CD4-positive, CD25-positive, alpha-beta regulatory T cell (primary cell): ENCODE data around the gene NOG. TPM values are rescaled to one million over a fixed set of nuclear protein-coding genes. Genes with fewer than 3 reads are reported as not detected.

Source experiments
- ATAC-seq, 2 donors: fragments of 150-1000 bp; cut with Tn5 transposase; one replicate each; pipeline ENCODE4 v1.10.0; 2021; ENCODE audit warnings: low read depth in 2 of 2, moderate number of reproducible peaks in 2 of 2, moderate library complexity in 1 of 2
- DNase-seq, 3 donors: peaks; one replicate each; pipeline versions ENCODE4 v3.0.0 to v3.0.0-alpha.2; 2012 to 2022; ENCODE audit warnings: mixed read lengths in 1 of 3
- H3K27ac ChIP-seq: one replicate; pipeline ENCODE4 v1.7.0; 2013; ENCODE audit warnings: mild to moderate bottlenecking, low read length; ENCODE audit not compliant: insufficient read depth, poor library complexity, severe bottlenecking
- H3K27me3 ChIP-seq: one replicate; pipeline ENCODE4 v1.7.0; 2013; ENCODE audit warnings: low read length; ENCODE audit not compliant: control insufficient read depth, insufficient read depth
- H3K36me3 ChIP-seq: one replicate; pipeline ENCODE4 v1.7.0; 2013; ENCODE audit warnings: mild to moderate bottlenecking, low read length, moderate library complexity; ENCODE audit not compliant: control insufficient read depth, insufficient read depth
- H3K4me1 ChIP-seq: 2 replicates; pipeline ENCODE4 v1.7.0; 2013; ENCODE audit warnings: mild to moderate bottlenecking, low read length; ENCODE audit not compliant: insufficient read depth, control insufficient read depth, poor library complexity, severe bottlenecking
- H3K4me3 ChIP-seq: one replicate; pipeline ENCODE4 v1.7.0; 2013; ENCODE audit warnings: low read depth, mild to moderate bottlenecking, low read length, moderate library complexity
- H3K9me3 ChIP-seq, 2 experiments: 1 replicate in 1 of 2; 2 replicates in 1 of 2; pipeline ENCODE4 v1.7.0; 2013; ENCODE audit warnings: low read length in 2 of 2, mild to moderate bottlenecking in 1 of 2, moderate library complexity in 1 of 2; ENCODE audit not compliant: control insufficient read depth in 2 of 2
- H3K27ac Mint-ChIP-seq, 3 donors: one replicate each; pipeline ENCODE4 v1.8.0; 2020 to 2022; ENCODE audit warnings: mild to moderate bottlenecking in 3 of 3, mixed read lengths in 3 of 3, moderate library complexity in 2 of 3
- H3K27me3 Mint-ChIP-seq: one replicate; pipeline ENCODE4 v1.8.0; 2022; ENCODE audit warnings: mild to moderate bottlenecking, mixed read lengths
- H3K36me3 Mint-ChIP-seq: one replicate; pipeline ENCODE4 v1.8.0; 2020; ENCODE audit warnings: mixed read lengths
- H3K4me1 Mint-ChIP-seq, 4 donors: one replicate each; pipeline ENCODE4 v1.8.0; 2020 to 2022; ENCODE audit warnings: mixed read lengths in 4 of 4, mild to moderate bottlenecking in 1 of 4
- H3K4me3 Mint-ChIP-seq, 4 donors: one replicate each; pipeline ENCODE4 v1.8.0; 2020 to 2022; ENCODE audit warnings: mild to moderate bottlenecking in 4 of 4, mixed read lengths in 4 of 4, moderate library complexity in 3 of 4
- H3K9me3 Mint-ChIP-seq, 7 donors: one replicate each; pipeline ENCODE4 v1.8.0; 2020 to 2022; ENCODE audit warnings: mixed read lengths in 7 of 7, mild to moderate bottlenecking in 3 of 7, moderate library complexity in 2 of 7
- polyA plus RNA-seq, 4 donors: library from polyadenylated mRNA; unstranded; fragments of 300-500 nt; fragmentation: Illumina TruSeq; gene quantifications; one replicate each; pipeline ENCODE4 v1.2.3, GENCODE V29; 2021
- total RNA-seq: library from RNA; stranded (reverse); gene quantifications from one replicate; pipeline ENCODE4 v1.2.3, GENCODE V29; 2022

The NOG gene
- total RNA-seq (4.8 TPM), polyA plus RNA-seq (10 to 100 TPM; 14.2 to 34.7 (median 23.7) TPM)

- peak within 1 kb of the TSS; percentile 90 to 95 (median 94) for H3K4me3 Mint-ChIP-seq
- DNase-seq (peak; percentile 22 to 62 (median 44)), ATAC-seq (peak; percentile 34 to 49)
- H3K9me3 ChIP-seq: no peaks in the 10 kb centered on the region
- peaks cover 64% of the 10 kb centered on the region for H3K27me3 Mint-ChIP-seq
- H3K27me3 ChIP-seq: peaks cover 23% of the 10 kb centered on the region
- H3K4me3 ChIP-seq: peak within 1 kb of the TSS; percentile 75
- peak within 1 kb of the TSS; percentile 64 to 97 (median 77) for H3K27ac Mint-ChIP-seq
- H3K27ac ChIP-seq: peak within 1 kb of the TSS; percentile 47
- peaks cover 53% of the 10 kb centered on the region for H3K4me1 ChIP-seq
- H3K36me3 ChIP-seq: no peaks in the 10 kb centered on the region
- H3K36me3 Mint-ChIP-seq: no peaks in the 10 kb centered on the region
- peaks cover 8 to 28% (median 15%) of the 10 kb centered on the region in 4 donors for H3K4me1 Mint-ChIP-seq
- H3K9me3 Mint-ChIP-seq: peaks cover 0 to 2% (median 0%) of the 10 kb centered on the region in 7 donors
These were observed at the start of gene NOG for GRCh38 chr17:56593646-56594319. Gene NOG (plus strand): TSS chr17:56593699. CDS start chr17:56594224, 525 bp downstream.

- Histone ChIP-seq H3K4me1 (no peaks in the 10 kb centered on the region), H3K27ac (no peak overlapping the region), H3K27me3 (peaks cover 5% of the 10 kb centered on the region), H3K4me3 (no peak overlapping the region), H3K36me3 (no peaks in the 10 kb centered on the region), H3K9me3 (no peaks in the 10 kb centered on the region)
- no peaks in the 10 kb centered on the region for H3K4me1 Mint-ChIP-seq
- H3K4me3 Mint-ChIP-seq: no peak overlapping the region
- no peak for ATAC-seq
- DNase-seq: no peak
- no peaks in the 10 kb centered on the region for H3K36me3 Mint-ChIP-seq
- H3K9me3 Mint-ChIP-seq: peaks cover 0 to 6% (median 0%) of the 10 kb centered on the region in 7 donors
- H3K27me3 Mint-ChIP-seq: peaks cover 9% of the 10 kb centered on the region
- H3K27ac Mint-ChIP-seq: no peak overlapping the region
These were observed 48.4 kb upstream of the NOG start for GRCh38 chr17:56545106-56545505.

- no peak overlapping the region for H3K4me3 Mint-ChIP-seq
- no peaks in the 10 kb centered on the region for H3K4me1 Mint-ChIP-seq
- no peak for ATAC-seq
These were observed 47.6 kb upstream of the NOG start for GRCh38 chr17:56545930-56546329.

GRCh38 chr17:56548661-56549060, 44.8 kb upstream of the NOG start:
- H3K27ac ChIP-seq: no peak overlapping the region
- H3K36me3 Mint-ChIP-seq: no peaks in the 10 kb centered on the region
- H3K36me3 ChIP-seq: no peaks in the 10 kb centered on the region
- H3K4me3 ChIP-seq: no peak overlapping the region
- no peaks in the 10 kb centered on the region for H3K9me3 ChIP-seq
- peaks cover 0 to 9% (median 2%) of the 10 kb centered on the region in 7 donors for H3K9me3 Mint-ChIP-seq
- H3K27ac Mint-ChIP-seq: no peak overlapping the region
- peaks cover 14% of the 10 kb centered on the region for H3K27me3 Mint-ChIP-seq
- no peak for ATAC-seq
- H3K4me1 ChIP-seq: no peaks in the 10 kb centered on the region
- peaks cover 5% of the 10 kb centered on the region for H3K27me3 ChIP-seq
- no peak overlapping the region for H3K4me3 Mint-ChIP-seq
- H3K4me1 Mint-ChIP-seq: no peaks in the 10 kb centered on the region
- DNase-seq: no peak

More at GRCh38 chr17:56545930-56546329, 47.6 kb upstream of the NOG start:
- Histone ChIP-seq H3K9me3 (no peaks in the 10 kb centered on the region), H3K36me3 (no peaks in the 10 kb centered on the region), H3K4me3 (no peak overlapping the region), H3K27me3 (peaks cover 5% of the 10 kb centered on the region), H3K27ac (no peak overlapping the region), H3K4me1 (no peaks in the 10 kb centered on the region)
- peaks cover 0 to 8% (median 0%) of the 10 kb centered on the region in 7 donors for H3K9me3 Mint-ChIP-seq
- no peaks in the 10 kb centered on the region for H3K36me3 Mint-ChIP-seq
- no peak overlapping the region for H3K27ac Mint-ChIP-seq
- DNase-seq: no peak
- peaks cover 9% of the 10 kb centered on the region for H3K27me3 Mint-ChIP-seq

GRCh38 chr17:56549501-56549900, 44.0 kb upstream of the NOG start:
- Histone ChIP-seq H3K36me3 (no peaks in the 10 kb centered on the region), H3K27me3 (peaks cover 5% of the 10 kb centered on the region), H3K27ac (no peak overlapping the region), H3K9me3 (no peaks in the 10 kb centered on the region), H3K4me3 (no peak overlapping the region), H3K4me1 (no peaks in the 10 kb centered on the region)
- H3K4me1 Mint-ChIP-seq: no peaks in the 10 kb centered on the region
- H3K4me3 Mint-ChIP-seq: no peak overlapping the region
- H3K9me3 Mint-ChIP-seq: peaks cover 0 to 9% (median 2%) of the 10 kb centered on the region in 7 donors
- H3K27ac Mint-ChIP-seq: no peak overlapping the region
- no peaks in the 10 kb centered on the region for H3K36me3 Mint-ChIP-seq
- peaks cover 14% of the 10 kb centered on the region for H3K27me3 Mint-ChIP-seq
- no peak for ATAC-seq
- no peak for DNase-seq

GRCh38 chr17:56557682-56558081, 35.8 kb upstream of the NOG start:
- peaks cover 6% of the 10 kb centered on the region for H3K27me3 ChIP-seq
- H3K27me3 Mint-ChIP-seq: peaks cover 24% of the 10 kb centered on the region
- no peak overlapping the region for H3K27ac Mint-ChIP-seq
- no peak for ATAC-seq
- H3K36me3 Mint-ChIP-seq: no peaks in the 10 kb centered on the region
- no peaks in the 10 kb centered on the region for H3K4me1 ChIP-seq
- H3K36me3 ChIP-seq: no peaks in the 10 kb centered on the region
- H3K27ac ChIP-seq: no peak overlapping the region
- H3K9me3 Mint-ChIP-seq: no peaks in the 10 kb centered on the region
- H3K4me3 Mint-ChIP-seq: no peak overlapping the region
- H3K9me3 ChIP-seq: no peaks in the 10 kb centered on the region
- H3K4me1 Mint-ChIP-seq: no peaks in the 10 kb centered on the region
- DNase-seq: no peak
- no peak overlapping the region for H3K4me3 ChIP-seq

GRCh38 chr17:56558088-56558487, 35.4 kb upstream of the NOG start:
- ATAC-seq (no peak), DNase-seq (no peak)
- Histone ChIP-seq H3K27ac (no peak overlapping the region), H3K4me1 (no peaks in the 10 kb centered on the region), H3K27me3 (peaks cover 6% of the 10 kb centered on the region), H3K36me3 (no peaks in the 10 kb centered on the region), H3K4me3 (no peak overlapping the region), H3K9me3 (no peaks in the 10 kb centered on the region)
- no peaks in the 10 kb centered on the region for H3K9me3 Mint-ChIP-seq
- H3K27ac Mint-ChIP-seq: no peak overlapping the region
- H3K4me3 Mint-ChIP-seq: no peak overlapping the region
- no peaks in the 10 kb centered on the region for H3K36me3 Mint-ChIP-seq
- no peaks in the 10 kb centered on the region for H3K4me1 Mint-ChIP-seq
- H3K27me3 Mint-ChIP-seq: peaks cover 23% of the 10 kb centered on the region

GRCh38 chr17:56570199-56570598, 23.3 kb upstream of the NOG start:
- ATAC-seq: no peak
- H3K4me1 ChIP-seq: no peaks in the 10 kb centered on the region
- no peaks in the 10 kb centered on the region for H3K9me3 ChIP-seq
- Mint-ChIP-seq H3K9me3 (no peaks in the 10 kb centered on the region), H3K36me3 (no peaks in the 10 kb centered on the region), H3K4me1 (no peaks in the 10 kb centered on the region), H3K4me3 (no peak overlapping the region), H3K27ac (no peak overlapping the region), H3K27me3 (no peaks in the 10 kb centered on the region)
- no peak overlapping the region for H3K27ac ChIP-seq
- H3K27me3 ChIP-seq: peaks cover 2% of the 10 kb centered on the region
- H3K36me3 ChIP-seq: no peaks in the 10 kb centered on the region
- H3K4me3 ChIP-seq: no peak overlapping the region
- no peak for DNase-seq
